ENCODE results near the gene TSPAN32.

DNA sequence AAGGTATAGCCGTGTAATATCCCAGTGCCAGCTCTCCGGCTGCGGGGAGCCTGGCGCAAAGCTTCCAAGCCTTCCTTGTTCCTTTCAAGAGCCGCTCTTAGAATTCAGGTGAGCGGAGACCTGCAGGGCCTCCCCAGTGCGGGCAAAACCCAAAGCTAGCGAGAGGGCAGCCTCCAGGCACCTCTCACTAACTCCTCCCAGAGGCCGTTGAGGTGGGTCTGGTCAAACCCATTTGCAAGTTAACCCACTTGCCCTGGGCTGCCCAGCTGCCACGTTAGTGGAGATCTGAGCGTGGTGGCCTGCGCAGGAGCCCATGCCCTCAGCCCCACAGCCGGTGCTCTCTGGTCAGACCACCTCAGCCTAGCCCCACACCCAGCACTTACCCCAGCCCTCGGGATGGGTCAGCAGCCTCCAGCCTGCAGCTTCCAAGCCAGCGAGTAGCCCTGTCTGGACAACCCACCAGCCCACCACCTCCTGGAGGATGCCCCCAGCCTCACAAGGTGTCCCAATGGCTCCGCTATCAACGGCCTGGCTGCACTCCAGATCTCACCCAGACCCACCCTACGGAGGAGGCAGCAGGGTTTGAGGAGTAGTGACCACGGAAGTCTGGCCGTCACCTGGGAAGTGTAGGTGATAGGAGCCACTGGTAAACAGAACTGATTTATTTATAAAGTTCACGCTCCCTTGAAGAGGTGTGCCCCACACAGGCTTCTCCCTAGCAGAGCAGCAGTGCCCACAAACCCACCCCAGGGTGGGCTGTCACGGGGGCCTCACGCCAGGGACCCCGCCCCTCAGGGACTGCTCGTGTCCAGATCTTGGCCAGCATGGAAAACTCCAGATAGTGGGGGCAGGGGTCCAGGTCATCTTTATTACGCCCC, 33.7 kb upstream of the TSPAN32 start:
- TF ChIP-seq CTCF (IDR thresholded peaks at IDR 0.05; ENCODE audit: low read depth, low read length) = no peak
- TF ChIP-seq EZH2phosphoT487 (IDR thresholded peaks at IDR 0.05; ENCODE audit: low read depth) = no peak

All from OCI-LY3 (cell line).